Endothelial cell (in vitro differentiated cells): ENCODE measurements around the gene SLC35D3. TPM values are rescaled to one million over a fixed set of nuclear protein-coding genes. Genes with fewer than 3 reads are reported as not detected.

ENCODE experiments used
- DNase-seq: peaks from one replicate; pipeline ENCODE4 v3.0.0; 2021; ENCODE audit warnings: low spot score
- H3K27ac Mint-ChIP-seq: one replicate; pipeline ENCODE4 v1.8.0; 2021; ENCODE audit warnings: mixed read lengths, inconsistent platforms; ENCODE audit not compliant: unreplicated experiment
- H3K27me3 Mint-ChIP-seq: one replicate; pipeline ENCODE4 v1.8.0; 2021; ENCODE audit warnings: mild to moderate bottlenecking, moderate library complexity, mixed read lengths, inconsistent platforms; ENCODE audit not compliant: unreplicated experiment
- H3K36me3 Mint-ChIP-seq: one replicate; pipeline ENCODE4 v1.8.0; 2021; ENCODE audit warnings: mild to moderate bottlenecking, low read depth, mixed read lengths, inconsistent platforms; ENCODE audit not compliant: unreplicated experiment
- H3K4me1 Mint-ChIP-seq: one replicate; pipeline ENCODE4 v1.8.0; 2021; ENCODE audit warnings: mild to moderate bottlenecking, mixed read lengths, inconsistent platforms; ENCODE audit not compliant: unreplicated experiment
- H3K4me3 Mint-ChIP-seq: one replicate; pipeline ENCODE4 v1.8.0; 2021; ENCODE audit warnings: mild to moderate bottlenecking, mixed read lengths, inconsistent platforms; ENCODE audit not compliant: unreplicated experiment
- H3K9me3 Mint-ChIP-seq: one replicate; pipeline ENCODE4 v1.8.0; 2021; ENCODE audit warnings: mixed read lengths, inconsistent platforms; ENCODE audit not compliant: unreplicated experiment
- CTCF ChIP-seq: fragments of 200-600 bp; sonication (generic); IDR thresholded peaks from one replicate; pipeline ENCODE4 v1.5.0; 2021; ENCODE audit warnings: antibody characterized with exemption; ENCODE audit not compliant: unreplicated experiment
- total RNA-seq: library from RNA; stranded (reverse); fragmentation: NEBNext Ultra II Directional; extraction: Animal tissue kit (Norgen Biotek cat#: 25700); gene quantifications from one replicate; pipeline ENCODE4 v1.2.1, GENCODE V29; 2021; ENCODE audit not compliant: unreplicated experiment

SLC35D3 gene
- total RNA-seq, 1 donor from 2014 or later, result not detected

- DNase-seq, result peak; percentile 45
- Mint-ChIP-seq H3K27ac (peak overlapping the region; percentile 82), H3K9me3 (no peaks in the 10 kb centered on the region), H3K27me3 (peaks cover 4% of the 10 kb centered on the region), H3K4me1 (peaks cover 47% of the 10 kb centered on the region), H3K36me3 (no peaks in the 10 kb centered on the region), H3K4me3 (no peak overlapping the region)
- TF ChIP-seq CTCF, result no peak
Observed at GRCh38 chr6:136962661-136963060, 40.6 kb downstream of the SLC35D3 start.

GRCh38 chr6:136963259-136963658 is 41.2 kb downstream of the SLC35D3 start:
- H3K27me3 Mint-ChIP-seq, result peaks cover 4% of the 10 kb centered on the region
- H3K4me3 Mint-ChIP-seq, result no peak overlapping the region
- no peak for TF ChIP-seq CTCF
- H3K36me3 Mint-ChIP-seq, result no peaks in the 10 kb centered on the region
- no peak overlapping the region for H3K27ac Mint-ChIP-seq
- DNase-seq, result no peak
- H3K4me1 Mint-ChIP-seq, result peaks cover 45% of the 10 kb centered on the region
- H3K9me3 Mint-ChIP-seq, result no peaks in the 10 kb centered on the region

GRCh38 chr6:136964398-136964797 is 42.3 kb downstream of the SLC35D3 start:
- no peak for DNase-seq
- no peak for TF ChIP-seq CTCF
- Mint-ChIP-seq H3K4me1 (peaks cover 36% of the 10 kb centered on the region), H3K27me3 (no peaks in the 10 kb centered on the region), H3K27ac (peak overlapping the region; percentile 59), H3K9me3 (no peaks in the 10 kb centered on the region), H3K36me3 (no peaks in the 10 kb centered on the region), H3K4me3 (no peak overlapping the region)

- no peak overlapping the region for H3K27ac Mint-ChIP-seq
- no peaks in the 10 kb centered on the region for H3K9me3 Mint-ChIP-seq
- H3K27me3 Mint-ChIP-seq, result no peaks in the 10 kb centered on the region
- H3K4me1 Mint-ChIP-seq, result peaks cover 13% of the 10 kb centered on the region
- no peak overlapping the region for H3K4me3 Mint-ChIP-seq
- TF ChIP-seq CTCF, result peak; percentile 69
- peak; percentile 72 for DNase-seq
- H3K36me3 Mint-ChIP-seq, result no peaks in the 10 kb centered on the region
Observed at GRCh38 chr6:136967876-136968752, 46.0 kb downstream of the SLC35D3 start.

- TF ChIP-seq CTCF, result no peak
- H3K9me3 Mint-ChIP-seq, result no peaks in the 10 kb centered on the region
- no peak for DNase-seq
- no peaks in the 10 kb centered on the region for H3K27me3 Mint-ChIP-seq
- no peak overlapping the region for H3K27ac Mint-ChIP-seq
- H3K4me1 Mint-ChIP-seq, result peaks cover 9% of the 10 kb centered on the region
- no peak overlapping the region for H3K4me3 Mint-ChIP-seq
- H3K36me3 Mint-ChIP-seq, result no peaks in the 10 kb centered on the region
Observed at GRCh38 chr6:136968837-136969236, 46.7 kb downstream of the SLC35D3 start.
